ENCODE data around the gene NEDD8.

Gene NEDD8

DNA sequence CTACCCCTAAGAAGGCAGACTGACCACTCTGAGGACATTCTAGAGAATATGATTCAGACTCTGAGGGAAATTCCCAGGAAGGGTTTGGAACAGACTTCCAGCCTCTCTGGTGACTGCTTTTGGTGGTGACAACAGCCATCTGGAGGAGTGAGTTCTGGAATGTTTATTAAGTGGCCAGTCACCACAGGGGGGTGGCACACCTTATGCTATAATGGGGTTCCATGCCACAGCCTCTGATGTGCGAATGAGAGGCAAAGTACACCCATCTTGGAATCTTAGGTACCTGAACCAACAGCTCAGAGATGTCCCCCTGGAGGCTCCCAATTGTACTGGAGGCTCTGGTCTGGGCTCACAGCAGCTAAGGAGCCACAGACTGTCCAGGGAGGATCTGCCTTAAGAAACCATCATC, 19.7 kb upstream of the NEDD8 start:
- Histone ChIP-seq H2AFZ (ENCODE audit: low read depth, low read length, severe bottlenecking) (no peak overlapping the region), H3K4me2 (ENCODE audit: low read depth, low read length, poor library complexity, severe bottlenecking) (no peak overlapping the region), H3K27ac (ENCODE audit: low read depth, low read length) (no peak overlapping the region)

DNA sequence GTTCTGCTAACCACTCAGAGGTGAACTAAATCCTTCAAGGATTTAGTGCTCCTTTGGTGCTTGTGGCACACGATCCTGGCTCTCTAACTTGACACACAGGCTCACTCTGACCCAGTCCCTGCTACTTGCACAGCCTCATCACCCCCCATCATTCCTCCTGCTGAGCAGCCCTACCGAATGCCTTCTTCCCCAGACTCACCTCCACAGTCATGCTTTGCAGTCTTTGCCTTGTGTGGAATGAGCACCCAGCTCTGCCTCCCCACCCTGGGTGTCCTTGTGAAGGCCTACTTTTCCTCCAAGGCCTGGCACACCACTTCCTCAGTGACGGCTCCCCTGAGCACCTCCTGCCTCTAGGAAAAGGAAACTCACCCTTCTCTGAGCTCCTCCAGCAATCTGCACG, 18.2 kb upstream of the NEDD8 start:
- H3K27me3 ChIP-seq (ENCODE audit: low read length), result no peaks in the 10 kb centered on the region
- H3F3A ChIP-seq (ENCODE audit: insufficient read depth), result no peaks in the 10 kb centered on the region
- no peak for TF ChIP-seq EZH2phosphoT487 (conservative IDR thresholded peaks at IDR 0.05; ENCODE audit: low read length)
- TF ChIP-seq, protein P1, sequence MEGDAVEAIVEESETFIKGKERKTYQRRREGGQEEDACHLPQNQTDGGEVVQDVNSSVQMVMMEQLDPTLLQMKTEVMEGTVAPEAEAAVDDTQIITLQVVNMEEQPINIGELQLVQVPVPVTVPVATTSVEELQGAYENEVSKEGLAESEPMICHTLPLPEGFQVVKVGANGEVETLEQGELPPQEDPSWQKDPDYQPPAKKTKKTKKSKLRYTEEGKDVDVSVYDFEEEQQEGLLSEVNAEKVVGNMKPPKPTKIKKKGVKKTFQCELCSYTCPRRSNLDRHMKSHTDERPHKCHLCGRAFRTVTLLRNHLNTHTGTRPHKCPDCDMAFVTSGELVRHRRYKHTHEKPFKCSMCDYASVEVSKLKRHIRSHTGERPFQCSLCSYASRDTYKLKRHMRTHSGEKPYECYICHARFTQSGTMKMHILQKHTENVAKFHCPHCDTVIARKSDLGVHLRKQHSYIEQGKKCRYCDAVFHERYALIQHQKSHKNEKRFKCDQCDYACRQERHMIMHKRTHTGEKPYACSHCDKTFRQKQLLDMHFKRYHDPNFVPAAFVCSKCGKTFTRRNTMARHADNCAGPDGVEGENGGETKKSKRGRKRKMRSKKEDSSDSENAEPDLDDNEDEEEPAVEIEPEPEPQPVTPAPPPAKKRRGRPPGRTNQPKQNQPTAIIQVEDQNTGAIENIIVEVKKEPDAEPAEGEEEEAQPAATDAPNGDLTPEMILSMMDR (IDR thresholded peaks at IDR 0.05; ENCODE audit: insufficient read depth, low read length, poor library complexity, severe bottlenecking), result no peak
- H3K4me3 ChIP-seq (ENCODE audit: insufficient read depth, low read length, poor library complexity, severe bottlenecking), result no peak overlapping the region
- H3K36me3 ChIP-seq (ENCODE audit: low read length), result no peaks in the 10 kb centered on the region
- H3K27ac ChIP-seq (ENCODE audit: low read depth, low read length), result no peak overlapping the region
- no peak overlapping the region for H3K4me2 ChIP-seq (ENCODE audit: low read depth, low read length, poor library complexity, severe bottlenecking)
- H3K9ac ChIP-seq (ENCODE audit: low read length), result no peak overlapping the region
- no peaks in the 10 kb centered on the region for H3K9me3 ChIP-seq (ENCODE audit: insufficient read depth, low read length)
- no peaks in the 10 kb centered on the region for H4K20me1 ChIP-seq (ENCODE audit: low read depth, low read length)
- H3K79me2 ChIP-seq (ENCODE audit: insufficient read depth, low read length), result no peaks in the 10 kb centered on the region
- H2AFZ ChIP-seq (ENCODE audit: low read depth, low read length, severe bottlenecking), result no peak overlapping the region
- no peaks in the 10 kb centered on the region for H3K9me2 ChIP-seq (replicated peaks; ENCODE audit: insufficient read depth, low read length)

More for the DNA sequence above, 19.7 kb upstream of the NEDD8 start:
- Histone ChIP-seq H3K9me2 (replicated peaks; ENCODE audit: insufficient read depth, low read length) (no peaks in the 10 kb centered on the region), H3K36me3 (ENCODE audit: low read length) (no peaks in the 10 kb centered on the region), H3K79me2 (ENCODE audit: insufficient read depth, low read length) (no peaks in the 10 kb centered on the region), H3K27me3 (ENCODE audit: low read length) (no peaks in the 10 kb centered on the region), H4K20me1 (ENCODE audit: low read depth, low read length) (no peaks in the 10 kb centered on the region), H3K9me3 (ENCODE audit: insufficient read depth, low read length) (no peaks in the 10 kb centered on the region), H3F3A (ENCODE audit: insufficient read depth) (no peaks in the 10 kb centered on the region), H3K4me3 (ENCODE audit: insufficient read depth, low read length, poor library complexity, severe bottlenecking) (no peak overlapping the region), H3K9ac (ENCODE audit: low read length) (no peak overlapping the region)
- TF ChIP-seq, protein P1 (IDR thresholded peaks at IDR 0.05; ENCODE audit: insufficient read depth, low read length, poor library complexity, severe bottlenecking), result no peak
- TF ChIP-seq EZH2phosphoT487 (conservative IDR thresholded peaks at IDR 0.05; ENCODE audit: low read length), result no peak

DNA sequence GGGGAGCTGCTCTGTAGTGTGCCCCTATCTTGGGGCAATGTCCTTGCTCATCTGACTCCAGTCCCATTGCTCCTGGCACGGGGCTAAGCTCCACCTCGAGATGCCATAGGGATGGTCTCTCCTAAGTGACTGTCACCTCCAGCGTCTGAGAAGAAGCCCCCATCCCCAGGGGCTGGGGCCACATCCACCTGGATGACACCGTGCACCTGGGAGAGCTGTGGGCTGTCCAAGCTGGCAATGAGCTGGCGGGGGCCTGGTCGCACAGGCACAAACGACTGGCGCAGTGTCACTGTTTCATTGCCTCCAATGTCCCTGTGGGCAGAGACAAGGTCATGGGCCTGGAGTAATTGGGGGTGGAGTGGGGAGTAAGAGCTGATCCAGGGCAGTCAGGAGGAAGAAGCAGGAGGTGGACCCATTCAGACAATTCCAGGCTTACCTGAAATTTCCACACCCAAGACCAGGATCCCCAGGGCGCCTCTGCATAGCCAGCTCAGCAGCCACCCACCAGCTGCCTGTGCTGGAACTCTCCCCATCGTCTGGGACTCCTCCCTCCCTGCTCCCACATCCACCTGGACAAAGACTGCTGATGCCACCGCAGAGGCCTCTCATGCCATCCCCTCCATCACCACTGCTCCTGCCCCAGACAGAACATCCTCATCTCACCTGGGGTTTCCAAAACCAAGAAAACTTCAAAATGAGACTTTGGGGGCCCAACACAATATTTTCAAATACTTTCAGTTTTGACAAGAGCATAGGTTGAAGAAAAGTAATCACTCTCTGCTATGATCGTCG, 17.3 kb upstream of the NEDD8 start:
- Histone ChIP-seq H3K36me3 (ENCODE audit: low read length) (no peaks in the 10 kb centered on the region), H3K4me3 (ENCODE audit: insufficient read depth, low read length, poor library complexity, severe bottlenecking) (no peak overlapping the region), H3K9me2 (replicated peaks; ENCODE audit: insufficient read depth, low read length) (no peaks in the 10 kb centered on the region), H3K4me2 (ENCODE audit: low read depth, low read length, poor library complexity, severe bottlenecking) (no peak overlapping the region), H4K20me1 (ENCODE audit: low read depth, low read length) (no peaks in the 10 kb centered on the region), H3K79me2 (ENCODE audit: insufficient read depth, low read length) (no peaks in the 10 kb centered on the region), H3K27ac (ENCODE audit: low read depth, low read length) (no peak overlapping the region), H3K27me3 (ENCODE audit: low read length) (no peaks in the 10 kb centered on the region), H3K9ac (ENCODE audit: low read length) (no peak overlapping the region), H3F3A (ENCODE audit: insufficient read depth) (no peaks in the 10 kb centered on the region), H2AFZ (ENCODE audit: low read depth, low read length, severe bottlenecking) (no peak overlapping the region), H3K9me3 (ENCODE audit: insufficient read depth, low read length) (no peaks in the 10 kb centered on the region)
- TF ChIP-seq, protein P1 (IDR thresholded peaks at IDR 0.05; ENCODE audit: insufficient read depth, low read length, poor library complexity, severe bottlenecking), result no peak
- no peak for TF ChIP-seq EZH2phosphoT487 (conservative IDR thresholded peaks at IDR 0.05; ENCODE audit: low read length)

All from SU-DHL-6 (cell line).